ENCODE data around the gene MPC1. TPM values are rescaled to one million over a fixed set of nuclear protein-coding genes. Genes with fewer than 3 reads are reported as not detected.
A peak's percentile ranks its signal among the peaks of the same experiment; 100 is the strongest.
"Not testable (repeated sequence)": the region's sequence is repeated elsewhere in the genome, so short reads cannot be mapped to it uniquely, and the experiment has no call there.

Gene MPC1
- total and polyA plus RNA-seq, 4 experiments from 2014 or later, result 33.1 to 85.0 (median 46.0) TPM

DNA sequence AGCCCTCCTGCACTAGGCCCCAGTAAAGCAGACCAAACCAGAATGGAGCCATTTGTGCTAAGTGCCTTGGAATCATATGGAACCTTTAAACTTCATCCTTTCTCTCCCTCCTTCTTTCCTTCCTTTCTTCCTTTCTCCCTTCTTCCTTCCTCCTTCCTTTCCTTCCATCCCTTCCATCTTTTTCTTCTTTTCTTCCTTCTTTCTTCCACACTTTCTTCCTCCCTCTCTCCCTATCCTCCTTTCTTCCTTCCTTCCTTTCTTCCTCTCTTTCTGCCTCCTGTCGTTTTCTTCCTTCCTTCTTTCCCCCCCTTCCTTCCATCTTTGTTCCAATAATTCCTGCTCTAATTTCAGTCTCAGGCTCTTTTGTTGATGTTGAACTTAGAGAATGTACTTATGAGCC lies 29.2 kb downstream of the MPC1 start:
- H3K36me3 ChIP-seq (ENCODE audit: insufficient read depth, low read length), result no peaks in the 10 kb centered on the region
- no peak overlapping the region for H3K4me3 Mint-ChIP-seq
- H3K36me3 Mint-ChIP-seq, result peaks cover 0 to 5% of the 10 kb centered on the region in 2 donors
- H3K4me1 ChIP-seq (ENCODE audit: insufficient read depth, low read length), result no peaks in the 10 kb centered on the region
- H3K4me3 ChIP-seq (ENCODE audit: low read length in 2 of 2), result no peak overlapping the region
- peaks cover 0 to 8% of the 10 kb centered on the region in 2 donors for H3K9me3 ChIP-seq (ENCODE audit: control insufficient read depth in 1 of 2, low read length in 2 of 2)
- ChIA-PET POLR2A (ENCODE audit: partially characterized antibody) (interaction anchor here (1.4 kb wide), 1 partner anchor 11 kb away, joined by 3 read pairs; no protein-coding TSS in a partner anchor), CTCF (ENCODE audit: partially characterized antibody) (no interaction called here)
- intact Hi-C loops (cut with micrococcal nuclease), result no loop called here
- peak overlapping the region in 2 of 7 donors; percentile 25 to 67 for H3K27ac Mint-ChIP-seq
- H3K27me3 Mint-ChIP-seq, result peaks cover 4 to 5% of the 10 kb centered on the region in 2 donors
- no peak for DNase-seq
- H3K27ac ChIP-seq (ENCODE audit: low read depth, low read length), result no peak overlapping the region
- no peaks in the 10 kb centered on the region for H3K27me3 ChIP-seq (ENCODE audit: insufficient read depth, low read length)
- peaks cover 0 to 33% (median 23%) of the 10 kb centered on the region in 8 donors for H3K9me3 Mint-ChIP-seq
- no peaks in the 10 kb centered on the region for H3K4me1 Mint-ChIP-seq

DNA sequence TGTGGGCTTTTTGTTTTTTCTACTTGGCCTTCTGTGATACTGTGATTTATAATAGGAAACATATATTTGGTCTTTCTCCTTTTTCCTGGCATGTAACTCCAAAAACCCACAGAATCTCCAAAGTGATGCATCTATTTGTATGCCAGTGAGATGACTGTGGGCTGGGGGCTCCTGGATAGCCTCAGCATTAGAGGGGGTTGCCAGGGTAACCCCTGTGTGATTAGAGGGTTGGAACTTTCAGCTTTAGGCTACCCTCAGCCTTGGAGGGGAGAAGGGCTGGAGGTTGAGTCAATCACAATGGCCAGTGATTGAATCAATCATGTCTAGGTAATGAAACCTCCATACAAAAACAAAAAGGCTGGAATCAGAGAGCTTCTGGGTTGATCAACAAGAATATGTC lies 29.8 kb downstream of the MPC1 start:
- Mint-ChIP-seq H3K4me3 (no peak overlapping the region), H3K4me1 (no peaks in the 10 kb centered on the region), H3K9me3 (peaks cover 0 to 30% (median 21%) of the 10 kb centered on the region in 8 donors), H3K27me3 (peaks cover 4 to 5% of the 10 kb centered on the region in 2 donors), H3K36me3 (peaks cover 0 to 5% of the 10 kb centered on the region in 2 donors), H3K27ac (no peak overlapping the region)
- no peaks in the 10 kb centered on the region for H3K27me3 ChIP-seq (ENCODE audit: insufficient read depth, low read length)
- H3K4me1 ChIP-seq (ENCODE audit: insufficient read depth, low read length), result no peaks in the 10 kb centered on the region
- DNase-seq, result no peak
- peaks cover 0 to 8% of the 10 kb centered on the region in 2 donors for H3K9me3 ChIP-seq (ENCODE audit: control insufficient read depth in 1 of 2, low read length in 2 of 2)
- no peaks in the 10 kb centered on the region for H3K36me3 ChIP-seq (ENCODE audit: insufficient read depth, low read length)
- POLR2A ChIA-PET (ENCODE audit: partially characterized antibody), result interaction anchor here (1.4 kb wide), 1 partner anchor 11 kb away, joined by 3 read pairs; no protein-coding TSS in a partner anchor
- H3K4me3 ChIP-seq (ENCODE audit: low read length in 2 of 2), result no peak overlapping the region
- intact Hi-C loops (cut with micrococcal nuclease), result no loop called here
- CTCF ChIA-PET (ENCODE audit: partially characterized antibody), result no interaction called here
- H3K27ac ChIP-seq (ENCODE audit: low read depth, low read length), result no peak overlapping the region

DNA sequence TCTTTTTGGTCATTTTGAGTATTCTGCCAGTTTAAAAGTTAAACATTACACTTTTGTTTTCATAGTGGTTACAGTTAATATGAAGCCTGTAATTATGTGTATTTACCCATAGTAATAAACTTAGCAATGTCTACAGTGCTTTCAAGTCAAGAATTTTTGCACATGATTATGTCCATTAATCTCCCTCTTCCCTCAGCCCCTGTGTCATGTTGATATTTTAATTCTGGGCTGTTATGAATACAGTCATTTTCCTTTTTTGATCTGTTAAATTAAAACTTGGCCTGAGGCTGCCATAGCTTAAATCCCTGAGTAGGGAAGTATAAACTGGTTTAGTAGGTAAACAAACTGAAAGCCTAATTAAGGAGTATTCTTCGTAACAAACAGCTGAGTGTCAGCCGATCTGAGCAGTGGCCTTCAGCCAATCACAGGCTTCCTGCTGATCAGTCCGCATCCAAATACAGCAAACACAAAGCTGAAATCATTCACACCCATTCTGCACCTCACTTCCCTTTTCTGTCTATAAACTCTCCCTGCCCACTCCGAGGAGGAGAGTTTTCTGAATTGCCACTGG lies 30.9 kb downstream of the MPC1 start:
- peaks cover 0 to 30% (median 21%) of the 10 kb centered on the region in 8 donors for H3K9me3 Mint-ChIP-seq
- Histone ChIP-seq H3K27me3 (ENCODE audit: insufficient read depth, low read length) (no peaks in the 10 kb centered on the region), H3K36me3 (ENCODE audit: insufficient read depth, low read length) (no peaks in the 10 kb centered on the region), H3K4me1 (ENCODE audit: insufficient read depth, low read length) (no peaks in the 10 kb centered on the region), H3K9me3 (ENCODE audit: control insufficient read depth in 1 of 2, low read length in 2 of 2) (peaks cover 0 to 8% of the 10 kb centered on the region in 2 donors), H3K27ac (ENCODE audit: low read depth, low read length) (no peak overlapping the region), H3K4me3 (ENCODE audit: low read length in 2 of 2) (no peak overlapping the region)
- POLR2A ChIA-PET (ENCODE audit: partially characterized antibody), result no interaction called here
- no peaks in the 10 kb centered on the region for H3K4me1 Mint-ChIP-seq
- no peak overlapping the region for H3K4me3 Mint-ChIP-seq
- peak overlapping the region in 2 of 7 donors; percentile 18 to 42 for H3K27ac Mint-ChIP-seq
- intact Hi-C loops (cut with micrococcal nuclease), result no loop called here
- DNase-seq, result no peak
- CTCF ChIA-PET (ENCODE audit: partially characterized antibody), result no interaction called here
- H3K36me3 Mint-ChIP-seq, result peaks cover 0 to 5% of the 10 kb centered on the region in 2 donors
- peaks cover 4 to 5% of the 10 kb centered on the region in 2 donors for H3K27me3 Mint-ChIP-seq

DNA sequence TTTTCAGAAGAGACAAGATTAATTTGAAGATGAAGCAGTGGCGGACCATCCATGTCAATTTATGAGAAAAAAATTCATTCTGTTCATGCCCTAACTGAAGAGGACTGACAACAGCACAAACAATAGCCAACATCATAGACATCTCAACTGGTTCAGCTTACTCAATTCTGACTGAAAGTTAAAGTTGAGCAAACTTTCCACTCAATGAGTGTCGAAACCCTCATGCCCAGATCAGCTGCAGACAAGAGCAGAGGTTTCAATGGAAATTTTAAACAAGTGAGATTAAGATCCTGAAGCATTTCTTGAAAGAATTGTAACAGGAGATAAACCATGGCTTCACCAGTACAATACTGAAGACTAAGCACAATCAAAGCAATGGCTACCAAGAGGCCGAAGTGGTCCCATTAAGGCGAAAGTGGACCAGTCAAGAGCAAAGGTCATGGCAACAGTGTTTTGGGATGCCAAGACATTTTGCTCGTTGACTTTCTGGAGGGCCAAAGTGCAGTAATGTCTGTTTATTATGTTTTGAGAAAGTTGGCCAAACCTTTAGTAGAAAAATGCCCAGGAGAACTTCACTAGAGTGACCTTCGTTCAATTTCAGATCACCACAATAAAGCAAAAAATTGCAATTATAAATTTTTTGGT lies 34.3 kb downstream of the MPC1 start:
- POLR2A ChIA-PET (ENCODE audit: partially characterized antibody), result no interaction called here
- no peak overlapping the region for H3K27ac Mint-ChIP-seq

DNA sequence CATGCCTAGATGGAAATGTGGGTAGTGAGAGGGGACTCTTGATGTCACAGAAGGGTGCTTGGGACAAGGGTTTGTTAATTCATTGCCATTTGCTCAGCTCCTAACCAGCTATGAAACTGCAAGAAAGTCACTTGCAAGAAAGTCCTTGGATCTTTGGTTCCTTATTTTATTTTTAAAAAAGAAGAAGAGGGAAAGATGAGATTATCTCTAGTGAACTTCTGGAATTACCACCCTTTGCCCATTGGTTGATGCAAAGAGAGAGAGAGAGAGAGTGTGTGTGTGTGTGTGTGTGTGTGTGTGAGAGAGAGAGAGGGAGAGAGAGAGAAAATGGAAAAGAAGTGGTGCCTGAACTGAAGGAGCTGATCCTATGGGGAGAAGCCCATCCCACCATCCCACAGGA lies 35.8 kb downstream of the MPC1 start:
- Histone ChIP-seq H3K27ac (ENCODE audit: low read depth, low read length) (no peak overlapping the region), H3K27me3 (ENCODE audit: insufficient read depth, low read length) (no peaks in the 10 kb centered on the region), H3K4me3 (ENCODE audit: low read length in 2 of 2) (no peak overlapping the region), H3K4me1 (ENCODE audit: insufficient read depth, low read length) (peaks cover 9% of the 10 kb centered on the region), H3K9me3 (ENCODE audit: control insufficient read depth in 1 of 2, low read length in 2 of 2) (peaks cover 0 to 8% of the 10 kb centered on the region in 2 donors), H3K36me3 (ENCODE audit: insufficient read depth, low read length) (no peaks in the 10 kb centered on the region)
- H3K9me3 Mint-ChIP-seq, result peaks cover 0 to 28% (median 21%) of the 10 kb centered on the region in 8 donors
- H3K27ac Mint-ChIP-seq, result peak overlapping the region in 1 of 7 donors; percentile 23
- intact Hi-C loops (cut with micrococcal nuclease), result no loop called here
- ChIA-PET CTCF (ENCODE audit: partially characterized antibody) (no interaction called here), POLR2A (ENCODE audit: partially characterized antibody) (no interaction called here)
- no peak for DNase-seq
- peaks cover 0 to 1% of the 10 kb centered on the region in 2 donors for H3K27me3 Mint-ChIP-seq
- H3K4me1 Mint-ChIP-seq, result peaks cover 3 to 10% (median 6%) of the 10 kb centered on the region in 4 donors
- no peak overlapping the region for H3K4me3 Mint-ChIP-seq
- H3K36me3 Mint-ChIP-seq, result peaks cover under 1 to 5% of the 10 kb centered on the region in 2 donors

More for the DNA sequence above, 34.3 kb downstream of the MPC1 start:
- Histone ChIP-seq H3K4me3 (ENCODE audit: low read length in 2 of 2) (no peak overlapping the region), H3K36me3 (ENCODE audit: insufficient read depth, low read length) (no peaks in the 10 kb centered on the region), H3K4me1 (ENCODE audit: insufficient read depth, low read length) (peaks cover 2% of the 10 kb centered on the region), H3K27me3 (ENCODE audit: insufficient read depth, low read length) (no peaks in the 10 kb centered on the region), H3K27ac (ENCODE audit: low read depth, low read length) (no peak overlapping the region), H3K9me3 (ENCODE audit: control insufficient read depth in 1 of 2, low read length in 2 of 2) (peaks cover 0 to 8% of the 10 kb centered on the region in 2 donors)
- Mint-ChIP-seq H3K4me1 (peaks cover 1 to 3% (median 1%) of the 10 kb centered on the region in 4 donors), H3K9me3 (peaks cover 0 to 30% (median 21%) of the 10 kb centered on the region in 8 donors), H3K4me3 (no peak overlapping the region), H3K27me3 (peaks cover 1 to 3% of the 10 kb centered on the region in 2 donors), H3K36me3 (peaks cover 0 to 5% of the 10 kb centered on the region in 2 donors)
- CTCF ChIA-PET (ENCODE audit: partially characterized antibody), result no interaction called here
- intact Hi-C loops (cut with micrococcal nuclease), result no loop called here
- no peak for DNase-seq

DNA sequence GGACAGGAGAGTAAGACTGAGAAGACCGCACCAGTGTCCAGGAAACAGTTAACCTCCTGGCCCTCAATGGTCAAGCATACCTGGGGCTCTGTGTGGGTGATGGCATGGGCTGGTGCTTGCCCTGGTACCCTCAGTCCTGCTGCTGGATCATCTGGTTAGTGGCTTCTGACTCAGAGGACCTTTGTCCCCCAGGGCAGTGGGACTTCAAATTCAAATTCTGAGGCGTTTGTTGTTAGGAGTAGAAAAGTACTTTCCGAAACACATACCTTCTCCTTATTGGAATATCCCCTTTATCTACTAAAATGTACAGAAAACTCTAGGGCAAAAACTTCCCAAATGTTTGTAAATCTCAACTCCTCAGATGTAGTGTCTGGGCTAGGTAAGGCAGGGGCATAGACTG lies 36.3 kb downstream of the MPC1 start:
- peaks cover 4 to 15% (median 9%) of the 10 kb centered on the region in 4 donors for H3K4me1 Mint-ChIP-seq
- H3K27me3 ChIP-seq (ENCODE audit: insufficient read depth, low read length), result no peaks in the 10 kb centered on the region
- DNase-seq, result no peak
- ChIA-PET POLR2A (ENCODE audit: partially characterized antibody) (no interaction called here), CTCF (ENCODE audit: partially characterized antibody) (no interaction called here)
- no peak overlapping the region for H3K4me3 ChIP-seq (ENCODE audit: low read length in 2 of 2)
- H3K4me3 Mint-ChIP-seq, result no peak overlapping the region
- H3K36me3 ChIP-seq (ENCODE audit: insufficient read depth, low read length), result no peaks in the 10 kb centered on the region
- intact Hi-C loops (cut with micrococcal nuclease), result no loop called here
- peaks cover 0 to 23% (median 19%) of the 10 kb centered on the region in 8 donors for H3K9me3 Mint-ChIP-seq
- peaks cover 10% of the 10 kb centered on the region for H3K4me1 ChIP-seq (ENCODE audit: insufficient read depth, low read length)
- no peak overlapping the region for H3K27ac ChIP-seq (ENCODE audit: low read depth, low read length)
- peaks cover 0 to 8% of the 10 kb centered on the region in 2 donors for H3K9me3 ChIP-seq (ENCODE audit: control insufficient read depth in 1 of 2, low read length in 2 of 2)
- H3K36me3 Mint-ChIP-seq, result peaks cover 3 to 5% of the 10 kb centered on the region in 2 donors
- H3K27me3 Mint-ChIP-seq, result peaks cover 0 to 1% of the 10 kb centered on the region in 2 donors
- peak overlapping the region in 1 of 7 donors; percentile 23 for H3K27ac Mint-ChIP-seq

DNA sequence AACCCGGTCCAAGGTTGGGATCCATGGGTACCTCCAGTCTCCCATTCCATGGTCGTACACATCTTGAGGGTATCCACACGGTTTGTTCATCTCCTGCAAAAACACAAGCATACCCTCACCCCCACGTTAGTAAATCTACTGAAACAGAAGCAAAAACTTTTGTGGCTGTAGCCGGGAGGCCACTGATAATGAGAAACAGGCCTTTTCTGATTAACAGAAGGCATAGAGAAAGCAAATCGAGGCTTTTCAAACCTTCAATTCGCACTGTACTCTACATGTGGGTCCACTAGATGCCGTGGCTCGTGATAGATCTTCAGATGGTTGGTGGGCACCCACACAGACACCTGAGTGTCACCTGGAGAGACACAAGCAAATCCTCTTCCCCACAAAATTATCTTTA lies 37.1 kb downstream of the MPC1 start:
- H3K4me3 Mint-ChIP-seq; DNase-seq; H3K27ac Mint-ChIP-seq; H3K27ac ChIP-seq (ENCODE audit: low read depth, low read length); H3K9me3 ChIP-seq (ENCODE audit: control insufficient read depth in 1 of 2, low read length in 2 of 2); POLR2A ChIA-PET (ENCODE audit: partially characterized antibody); H3K27me3 ChIP-seq (ENCODE audit: insufficient read depth, low read length); H3K27me3 Mint-ChIP-seq; intact Hi-C loops (cut with micrococcal nuclease); H3K36me3 ChIP-seq (ENCODE audit: insufficient read depth, low read length); H3K4me3 ChIP-seq (ENCODE audit: low read length in 2 of 2); H3K36me3 Mint-ChIP-seq: not testable (repeated sequence)
- H3K9me3 Mint-ChIP-seq, result peaks cover 0 to 18% (median 13%) of the 10 kb centered on the region in 8 donors
- peaks cover 18% of the 10 kb centered on the region for H3K4me1 ChIP-seq (ENCODE audit: insufficient read depth, low read length)
- peaks cover 5 to 18% (median 11%) of the 10 kb centered on the region in 4 donors for H3K4me1 Mint-ChIP-seq
- CTCF ChIA-PET (ENCODE audit: partially characterized antibody), result interaction anchor here (1.3 kb wide), 1 partner anchor 31 kb away, joined by 3 read pairs; no protein-coding TSS in a partner anchor

All from CD4-positive, alpha-beta memory T cell (primary cell).